AG04449 (cell line): ENCODE data around the gene NR4A1.

ENCODE experiments used
- CTCF ChIA-PET: fragments of 350-600 bp; formaldehyde crosslinking; extraction: SDS; loops from one replicate; lab custom pipeline; 2021; ENCODE audit warnings: antibody characterized with exemption; lab: Yijun Ruan, JAX
- POLR2A ChIA-PET: fragments of 400-600, 350-600 bp; formaldehyde crosslinking; extraction: SDS; loops from one replicate; lab custom pipeline; 2020; ENCODE audit warnings: antibody characterized with exemption, inconsistent platforms; lab: Yijun Ruan, JAX
- DNase-seq: peaks from one replicate; pipeline ENCODE4 v3.0.0-alpha.2; 2010; ENCODE audit warnings: low read depth, low spot score
- H3K4me3 ChIP-seq: 2 replicates; pipeline ENCODE4 v1.5.1; 2011; ENCODE audit warnings: low read depth, mild to moderate bottlenecking, control low read depth, low read length
- TF ChIP-seq, protein P1 (sequence below): IDR thresholded peaks from one replicate; pipeline ENCODE4 v1.5.1; 2011; ENCODE audit warnings: mild to moderate bottlenecking, moderate library complexity, low read length, control low read depth, inconsistent platforms; ENCODE audit not compliant: insufficient read depth; ENCODE audit errors: missing control alignments

The NR4A1 gene

DNA sequence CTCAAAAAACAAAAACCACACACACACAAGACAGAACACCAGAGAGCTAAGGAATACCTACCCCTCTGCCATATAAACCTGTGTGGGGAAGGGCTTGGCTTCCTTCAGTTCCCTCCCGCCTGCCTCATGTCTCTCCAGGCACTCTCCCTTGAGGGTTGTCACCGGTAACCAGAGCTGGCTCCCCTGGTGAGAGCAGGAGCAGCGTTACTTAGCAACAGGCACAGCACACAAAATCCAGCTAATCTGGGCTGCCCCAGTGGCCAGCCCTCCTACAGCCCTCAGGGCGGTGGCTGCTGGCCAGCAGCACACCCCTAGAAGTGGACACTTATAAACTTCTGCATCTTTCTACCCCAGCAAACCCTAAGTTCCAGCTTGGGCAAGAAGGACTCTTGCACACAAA is 21.6 kb upstream of the NR4A1 start:
- no peak overlapping the region for H3K4me3 ChIP-seq
- TF ChIP-seq, protein P1, sequence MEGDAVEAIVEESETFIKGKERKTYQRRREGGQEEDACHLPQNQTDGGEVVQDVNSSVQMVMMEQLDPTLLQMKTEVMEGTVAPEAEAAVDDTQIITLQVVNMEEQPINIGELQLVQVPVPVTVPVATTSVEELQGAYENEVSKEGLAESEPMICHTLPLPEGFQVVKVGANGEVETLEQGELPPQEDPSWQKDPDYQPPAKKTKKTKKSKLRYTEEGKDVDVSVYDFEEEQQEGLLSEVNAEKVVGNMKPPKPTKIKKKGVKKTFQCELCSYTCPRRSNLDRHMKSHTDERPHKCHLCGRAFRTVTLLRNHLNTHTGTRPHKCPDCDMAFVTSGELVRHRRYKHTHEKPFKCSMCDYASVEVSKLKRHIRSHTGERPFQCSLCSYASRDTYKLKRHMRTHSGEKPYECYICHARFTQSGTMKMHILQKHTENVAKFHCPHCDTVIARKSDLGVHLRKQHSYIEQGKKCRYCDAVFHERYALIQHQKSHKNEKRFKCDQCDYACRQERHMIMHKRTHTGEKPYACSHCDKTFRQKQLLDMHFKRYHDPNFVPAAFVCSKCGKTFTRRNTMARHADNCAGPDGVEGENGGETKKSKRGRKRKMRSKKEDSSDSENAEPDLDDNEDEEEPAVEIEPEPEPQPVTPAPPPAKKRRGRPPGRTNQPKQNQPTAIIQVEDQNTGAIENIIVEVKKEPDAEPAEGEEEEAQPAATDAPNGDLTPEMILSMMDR = no peak
- ChIA-PET POLR2A (interaction anchor here (0.8 kb wide), 1 partner anchor 11 kb away, joined by 3 read pairs; no protein-coding TSS in a partner anchor), CTCF (interaction anchor here (1.0 to 32.6 kb wide), 10 partner anchors 9 to 851 kb away, joined by 3 to 1695 read pairs (median 170); partner anchors contain the start of genes ANKRD33, ATG101, NR4A1 and SMIM41)
- DNase-seq = no peak

DNA sequence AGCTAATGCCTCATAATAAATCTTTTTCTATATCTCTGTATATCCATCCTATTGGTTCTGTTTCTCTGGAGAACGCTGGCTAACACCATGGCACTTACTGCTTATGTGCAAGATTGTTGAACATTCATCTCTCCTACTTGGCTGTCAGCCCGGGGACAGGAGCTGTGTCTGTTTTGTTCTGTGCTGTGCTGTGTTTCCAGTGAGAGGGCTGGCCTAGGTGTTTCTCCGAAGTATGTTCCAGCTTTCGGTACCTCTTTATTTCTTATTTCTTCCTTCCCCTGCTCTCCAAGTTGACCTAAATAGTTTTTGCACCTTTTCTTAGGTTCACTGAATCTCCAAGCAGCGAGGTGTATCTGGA is 18.8 kb upstream of the NR4A1 start:
- CTCF ChIA-PET = interaction anchor here (0.8 to 32.6 kb wide), 8 partner anchors 9 to 847 kb away, joined by 3 to 1695 read pairs (median 210); partner anchors contain the start of genes ATG101, NR4A1, SMIM41 and TAMALIN
- POLR2A ChIA-PET = interaction anchor here (0.7 to 1.5 kb wide), 7 partner anchors 9 to 115 kb away, joined by 3 to 11 read pairs (median 3); partner anchors contain the start of genes ATG101 and NR4A1
- TF ChIP-seq, protein P1 = no peak
- no peak for DNase-seq
- peak overlapping the region; percentile 42 for H3K4me3 ChIP-seq

DNA sequence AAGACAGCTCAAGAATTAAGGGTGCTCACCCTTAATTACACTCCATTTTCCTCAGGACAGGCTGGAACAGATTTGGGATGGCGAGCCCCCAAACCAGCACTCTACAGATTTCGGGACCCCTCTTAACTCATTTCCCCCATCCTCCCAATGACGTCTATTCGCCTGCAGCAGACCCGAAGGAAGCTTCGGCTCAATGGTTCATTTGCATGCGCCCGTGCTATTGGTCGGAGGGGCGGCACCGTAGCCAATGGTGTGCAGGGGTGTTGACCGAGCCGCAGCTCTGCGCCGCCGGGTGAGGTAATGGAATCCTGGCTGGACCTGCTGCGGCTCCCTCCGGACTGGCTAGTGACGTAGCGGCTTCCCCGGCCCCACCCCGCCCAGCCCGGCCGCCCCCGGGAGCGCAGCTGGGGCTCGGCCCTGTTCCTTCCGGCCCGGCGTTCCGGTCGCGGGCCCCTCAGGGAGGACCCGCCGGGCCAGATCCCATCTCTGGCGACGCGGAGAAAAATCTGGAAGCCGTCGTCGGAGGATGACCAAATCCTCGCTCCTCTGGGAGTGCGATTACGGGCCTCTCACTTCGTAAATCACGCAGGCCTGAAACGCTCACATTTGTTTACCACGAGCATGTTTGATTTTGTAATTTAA is 18.3 kb upstream of the NR4A1 start:
- ChIA-PET POLR2A (interaction anchor here (0.7 to 1.5 kb wide), 7 partner anchors 9 to 114 kb away, joined by 3 to 11 read pairs (median 3); partner anchors contain the start of genes ATG101 and NR4A1), CTCF (interaction anchor here (0.8 to 32.6 kb wide), 8 partner anchors 8 to 847 kb away, joined by 3 to 1695 read pairs (median 210); partner anchors contain the start of genes ATG101, NR4A1, SMIM41 and TAMALIN)
- DNase-seq = peak; percentile 87

DNA sequence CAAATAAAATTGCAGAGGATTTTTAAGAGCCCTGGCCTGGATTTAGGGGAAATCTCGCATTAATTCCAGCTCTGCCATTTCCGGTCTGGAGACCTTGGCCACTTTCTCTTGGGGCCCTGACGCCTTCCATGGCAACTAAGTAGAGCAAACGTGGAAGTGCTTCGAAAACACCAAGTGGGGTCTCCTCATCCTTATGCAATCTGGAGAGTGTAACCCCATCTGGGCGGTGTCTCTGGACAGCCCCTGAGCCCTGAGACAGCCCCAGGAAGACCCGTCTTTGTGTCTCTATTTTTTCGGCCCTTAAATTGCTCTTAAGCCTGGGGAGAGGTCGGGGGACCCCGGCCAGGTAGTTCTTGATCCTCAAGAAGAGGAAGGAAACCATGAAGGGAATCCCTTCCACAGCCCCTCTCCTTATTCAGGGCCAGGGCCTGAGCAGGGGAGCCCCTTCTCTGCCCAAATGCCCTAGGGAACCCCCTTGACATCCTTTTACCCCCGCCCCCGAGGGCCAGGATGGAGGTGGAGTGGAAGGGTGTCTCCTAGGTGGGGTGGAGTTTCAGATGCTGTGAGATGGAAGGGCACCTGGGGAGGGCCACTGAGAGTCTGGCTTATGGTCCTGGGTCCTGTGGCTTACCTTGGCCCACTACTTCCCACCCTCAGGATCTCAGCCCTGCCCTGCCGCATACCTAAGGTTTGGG is 17.6 kb upstream of the NR4A1 start:
- no peak for DNase-seq
- ChIA-PET POLR2A (interaction anchor here (0.8 to 1.5 kb wide), 5 partner anchors 11 to 114 kb away, joined by 3 to 11 read pairs (median 5); partner anchors contain the start of genes ATG101 and NR4A1), CTCF (interaction anchor here (1.4 to 32.6 kb wide), 6 partner anchors 20 to 846 kb away, joined by 4 to 1695 read pairs (median 556); partner anchors contain the start of genes ATG101, NR4A1, SMIM41 and TAMALIN)
- peak overlapping the region; percentile 53 for H3K4me3 ChIP-seq
- TF ChIP-seq, protein P1 = no peak

More for the DNA sequence above, 18.3 kb upstream of the NR4A1 start:
- peak overlapping the region; percentile 53 for H3K4me3 ChIP-seq
- TF ChIP-seq, protein P1 = no peak

DNA sequence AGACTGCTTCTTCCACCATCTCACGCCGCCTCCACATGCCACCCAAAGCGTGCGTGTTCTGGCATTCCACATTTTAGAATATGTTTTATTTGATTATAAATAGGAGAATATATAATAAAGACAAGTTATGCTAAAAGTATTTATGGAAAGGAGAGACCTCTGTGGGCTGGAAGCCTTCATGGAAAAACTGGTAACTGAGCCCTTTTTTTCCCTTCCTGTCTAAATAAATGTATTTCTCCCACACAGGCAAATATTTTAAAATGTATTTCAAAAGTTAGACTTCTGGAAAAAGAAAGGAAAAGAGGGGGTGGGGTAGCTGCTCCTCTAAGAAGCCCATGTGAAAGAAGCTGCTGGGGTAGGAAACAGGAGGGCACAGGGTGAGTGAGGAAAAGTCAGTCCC is 16.1 kb upstream of the NR4A1 start:
- CTCF ChIA-PET = interaction anchor here (20.8 to 32.6 kb wide), 2 partner anchors 21 to 37 kb away, joined by 1081 to 1695 read pairs; partner anchors contain the start of genes ATG101, NR4A1, SMIM41 and TAMALIN
- no peak overlapping the region for H3K4me3 ChIP-seq
- TF ChIP-seq, protein P1 = no peak
- no peak for DNase-seq
- POLR2A ChIA-PET = no interaction called here

DNA sequence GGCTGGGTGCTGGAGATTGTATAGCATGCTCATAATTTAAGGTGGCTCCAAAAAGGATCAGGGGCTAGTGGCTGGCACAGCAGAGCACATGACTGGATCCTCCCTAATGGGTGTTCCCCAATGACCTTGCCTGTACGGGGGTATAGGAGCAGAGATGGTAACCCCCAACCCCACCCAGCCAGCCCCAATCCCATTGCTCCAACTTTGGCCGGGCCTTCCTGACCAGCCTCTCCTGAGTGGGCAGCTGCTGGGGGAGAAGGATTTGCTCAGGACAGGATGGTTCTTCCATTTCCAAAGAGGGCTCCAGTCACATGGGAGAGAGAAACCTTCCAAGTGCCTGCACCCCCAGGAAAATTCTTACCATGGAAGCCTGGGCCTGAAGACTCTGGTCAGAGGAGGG is 15.3 kb upstream of the NR4A1 start:
- TF ChIP-seq, protein P1 = no peak
- ChIA-PET CTCF (interaction anchor here (1.0 to 32.6 kb wide), 3 partner anchors 11 to 36 kb away, joined by 3 to 1695 read pairs (median 98); partner anchors contain the start of genes ATG101, NR4A1 and SMIM41), POLR2A (no interaction called here)
- DNase-seq = no peak
- no peak overlapping the region for H3K4me3 ChIP-seq
